Neural cell (in vitro differentiated cells): ENCODE results near the gene RPS6KA5.

ENCODE experiments used
- MXI1 ChIP-seq: fragments of 450-650 bp; conservative IDR thresholded peaks from 2 replicates; pipeline ENCODE4 v1.6.1; 2014; ENCODE audit warnings: antibody characterized with exemption, mild to moderate bottlenecking; ENCODE audit not compliant: poor library complexity, severe bottlenecking
- TF ChIP-seq, protein P1 (sequence below): fragments of 450-650 bp; IDR thresholded peaks from 2 replicates; pipeline ENCODE4 v1.5.1; 2014; ENCODE audit warnings: antibody characterized with exemption, mild to moderate bottlenecking, moderate library complexity; ENCODE audit not compliant: poor library complexity, severe bottlenecking

DNA sequence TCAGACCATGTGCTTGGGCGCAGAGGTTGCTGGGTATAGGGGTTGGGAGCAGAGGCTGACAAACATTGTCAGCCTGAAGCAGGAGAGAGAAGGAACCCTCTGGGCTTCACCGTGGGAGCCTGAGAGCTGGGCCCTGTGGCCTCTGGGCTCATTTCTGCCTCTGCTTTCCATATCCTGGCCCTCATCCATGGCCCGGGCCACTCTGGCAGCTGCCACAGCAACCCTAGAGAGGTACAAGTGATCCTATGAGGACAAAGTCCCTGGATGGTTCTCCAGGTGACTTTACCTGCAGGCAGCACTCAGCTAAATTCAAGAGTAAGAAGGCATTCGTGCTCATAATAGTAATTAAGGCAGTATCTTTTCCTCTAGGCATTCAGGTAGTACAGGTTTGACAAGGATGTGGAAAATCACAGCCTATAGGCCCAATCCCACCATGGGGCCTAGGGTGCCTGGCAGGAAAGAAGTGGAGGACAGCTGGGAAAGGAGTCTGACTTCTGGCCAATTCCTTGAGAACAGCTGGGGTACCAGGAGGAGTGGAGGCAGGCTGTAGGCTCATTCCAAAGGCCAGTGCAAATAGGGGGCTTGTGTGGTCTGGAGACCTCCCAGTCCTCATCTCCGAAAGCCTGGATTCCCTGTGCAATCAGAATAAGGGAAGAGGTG, 240.6 kb downstream of the RPS6KA5 start:
- TF ChIP-seq, protein P1, sequence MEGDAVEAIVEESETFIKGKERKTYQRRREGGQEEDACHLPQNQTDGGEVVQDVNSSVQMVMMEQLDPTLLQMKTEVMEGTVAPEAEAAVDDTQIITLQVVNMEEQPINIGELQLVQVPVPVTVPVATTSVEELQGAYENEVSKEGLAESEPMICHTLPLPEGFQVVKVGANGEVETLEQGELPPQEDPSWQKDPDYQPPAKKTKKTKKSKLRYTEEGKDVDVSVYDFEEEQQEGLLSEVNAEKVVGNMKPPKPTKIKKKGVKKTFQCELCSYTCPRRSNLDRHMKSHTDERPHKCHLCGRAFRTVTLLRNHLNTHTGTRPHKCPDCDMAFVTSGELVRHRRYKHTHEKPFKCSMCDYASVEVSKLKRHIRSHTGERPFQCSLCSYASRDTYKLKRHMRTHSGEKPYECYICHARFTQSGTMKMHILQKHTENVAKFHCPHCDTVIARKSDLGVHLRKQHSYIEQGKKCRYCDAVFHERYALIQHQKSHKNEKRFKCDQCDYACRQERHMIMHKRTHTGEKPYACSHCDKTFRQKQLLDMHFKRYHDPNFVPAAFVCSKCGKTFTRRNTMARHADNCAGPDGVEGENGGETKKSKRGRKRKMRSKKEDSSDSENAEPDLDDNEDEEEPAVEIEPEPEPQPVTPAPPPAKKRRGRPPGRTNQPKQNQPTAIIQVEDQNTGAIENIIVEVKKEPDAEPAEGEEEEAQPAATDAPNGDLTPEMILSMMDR: no peak
- TF ChIP-seq MXI1: no peak
